Measurements from ENCODE around the gene SENP7. TPM values are rescaled to one million over a fixed set of nuclear protein-coding genes. Genes with fewer than 3 reads are reported as not detected.
"Not testable (repeated sequence)": the region's sequence is repeated elsewhere in the genome, so short reads cannot be mapped to it uniquely, and the experiment has no call there.

The SENP7 gene
- total RNA-seq, 1 donor from 2014 or later, result 57.4 TPM

DNA sequence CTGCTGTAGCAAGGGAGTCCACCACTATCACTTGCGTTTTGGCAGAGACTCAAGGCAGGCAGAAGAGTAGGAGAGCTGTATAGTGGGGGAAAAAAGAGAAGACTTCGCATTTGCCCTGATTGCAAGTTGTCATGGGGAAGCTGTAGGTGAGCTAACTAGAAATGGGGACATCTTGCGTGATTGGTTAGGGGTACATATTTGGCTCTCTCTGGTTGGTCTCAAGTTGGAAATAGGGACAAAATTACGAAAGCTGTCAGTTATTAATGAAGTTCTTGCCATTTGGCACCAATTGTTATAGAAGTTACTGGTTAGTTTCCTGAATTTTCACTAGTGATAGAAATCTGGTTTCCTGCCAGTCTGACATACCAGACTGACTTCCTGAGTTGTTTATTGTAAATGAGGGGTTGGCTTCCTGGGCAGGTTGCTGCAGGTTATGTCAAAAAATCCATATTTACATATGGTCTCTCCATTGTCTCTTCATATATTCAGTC is 8.2 kb upstream of the SENP7 start:
- no peak for DNase-seq

DNA sequence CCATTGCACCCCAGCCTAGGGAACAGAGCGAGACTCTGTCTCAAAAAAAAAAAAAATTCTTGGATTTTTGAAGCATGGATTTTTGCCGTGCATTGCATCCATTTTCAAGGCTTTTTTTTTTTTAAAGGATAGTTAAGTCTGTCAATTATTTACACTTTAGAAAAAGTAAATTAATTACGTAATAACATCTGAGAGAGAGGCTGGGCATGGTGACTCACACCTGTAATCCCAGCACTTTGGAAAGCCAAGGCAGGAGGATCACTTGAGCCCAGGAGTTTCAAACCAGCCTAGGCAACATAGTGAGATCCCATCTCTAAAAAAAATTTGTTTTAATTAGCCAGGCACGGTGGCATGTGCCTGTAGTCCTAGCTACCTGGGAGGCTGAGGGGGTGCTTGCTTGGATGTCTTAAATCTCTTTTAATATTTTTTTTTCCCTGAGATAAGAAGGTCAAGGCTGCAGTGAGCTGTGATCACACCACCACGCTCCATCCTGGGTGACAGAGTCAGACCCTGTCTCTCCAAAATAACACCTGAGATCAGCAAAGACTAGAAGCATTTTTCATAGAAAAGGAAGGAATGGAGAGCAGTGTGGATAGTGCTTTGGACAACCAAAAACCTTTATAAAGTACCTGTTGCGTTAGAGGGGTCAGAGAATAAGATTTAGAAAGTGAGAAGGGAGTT is 6.8 kb upstream of the SENP7 start:
- no peak for DNase-seq

DNA sequence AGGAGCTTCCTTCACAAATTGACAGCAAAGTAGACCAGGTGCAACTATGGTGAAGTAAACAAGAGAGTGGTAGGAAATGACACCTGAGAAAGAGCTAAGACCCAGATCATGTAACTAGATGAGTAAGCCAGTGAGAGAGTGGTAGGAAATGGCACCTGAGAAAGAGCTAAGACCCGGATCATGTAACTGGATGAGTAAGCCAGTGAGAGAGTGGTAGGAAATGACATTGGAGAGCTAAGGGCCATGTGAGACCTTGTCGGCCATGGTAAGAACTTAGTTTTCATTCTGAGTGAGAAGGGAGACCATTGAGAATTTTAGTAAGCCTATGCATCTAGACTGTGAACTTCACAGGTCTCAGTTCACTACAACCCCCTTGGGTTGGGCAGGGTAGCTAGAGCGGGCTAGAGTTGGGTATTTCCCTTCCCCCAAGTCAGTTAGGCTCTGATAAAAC is 5.4 kb upstream of the SENP7 start:
- DNase-seq, result no peak

DNA sequence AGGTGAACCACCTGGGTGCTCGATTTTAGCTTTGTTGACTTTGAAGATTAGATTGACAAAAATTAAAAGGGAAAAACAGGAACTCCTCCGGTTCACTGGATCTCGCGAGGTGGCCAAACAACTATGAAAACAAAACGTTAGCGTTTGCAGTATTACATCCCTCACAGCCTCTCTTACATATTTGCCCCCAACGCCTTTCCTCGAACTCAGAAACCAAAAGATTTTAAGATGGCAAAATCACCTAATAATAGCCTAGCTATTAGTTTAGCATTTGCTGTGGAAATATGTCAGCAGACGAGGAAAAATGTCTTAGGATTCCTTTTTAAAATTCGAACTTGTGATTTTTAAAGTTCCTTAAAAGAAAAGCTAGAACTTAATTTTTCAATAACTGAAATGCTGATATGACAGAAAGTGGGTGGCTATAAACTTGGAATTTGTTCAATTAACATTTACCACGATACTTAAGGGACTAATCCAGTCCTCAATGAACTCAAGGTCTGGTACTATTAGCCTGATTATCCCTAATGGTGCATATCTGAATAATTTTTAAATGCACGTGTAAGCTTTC is 491 bp upstream of the SENP7 start:
- no peak for DNase-seq

DNA sequence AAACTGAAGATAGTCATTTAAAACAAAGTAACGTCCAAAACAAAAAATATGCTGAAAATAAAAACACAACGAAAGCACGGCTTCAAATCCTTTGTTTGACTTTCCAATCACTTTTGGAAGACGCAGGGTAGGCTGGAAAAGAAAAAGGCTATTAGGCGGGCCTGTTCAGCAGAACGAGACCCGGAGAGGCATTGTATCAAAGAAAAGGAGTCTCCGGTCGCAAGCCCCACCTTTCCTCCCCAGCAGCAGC is 691 bp downstream of the SENP7 start:
- no peak for DNase-seq

DNA sequence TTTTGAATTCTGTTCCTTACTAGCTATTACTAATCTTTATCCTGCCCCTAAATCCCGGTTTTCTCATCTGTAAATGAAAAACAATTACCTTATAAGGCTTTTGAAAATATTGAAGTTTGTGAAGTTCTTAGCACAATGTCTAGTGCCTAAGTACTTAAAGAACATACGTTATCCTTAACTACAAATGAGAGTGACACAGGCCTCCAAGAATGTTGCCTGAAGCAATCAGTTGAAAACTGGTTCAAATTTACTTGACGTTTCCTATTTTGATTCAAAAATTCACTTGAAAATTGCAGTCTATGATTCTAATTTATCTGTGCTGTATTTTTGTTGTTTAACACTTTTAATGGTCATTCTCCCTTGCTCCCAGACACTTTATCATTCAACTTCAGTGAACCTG is 3.2 kb downstream of the SENP7 start:
- DNase-seq, result no peak

DNA sequence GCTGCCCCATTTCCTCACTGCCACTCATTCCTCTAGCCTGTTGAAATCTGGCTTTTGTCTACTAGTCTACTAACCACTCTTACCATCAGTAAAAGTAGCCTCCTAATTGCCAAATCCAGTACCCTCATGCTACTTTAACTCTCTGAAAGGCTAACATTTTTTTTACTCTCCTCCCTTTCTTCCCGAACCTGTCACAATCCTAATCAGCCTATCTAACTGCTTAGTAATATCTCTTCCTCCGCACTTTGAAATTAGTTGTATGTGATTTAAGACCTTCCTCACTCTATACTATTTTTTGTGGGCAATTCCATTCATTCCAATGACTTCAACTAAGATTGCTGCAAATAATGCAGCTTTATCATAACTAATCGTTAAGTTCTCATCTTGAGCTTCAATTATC is 3.7 kb downstream of the SENP7 start:
- no peak for DNase-seq

DNA sequence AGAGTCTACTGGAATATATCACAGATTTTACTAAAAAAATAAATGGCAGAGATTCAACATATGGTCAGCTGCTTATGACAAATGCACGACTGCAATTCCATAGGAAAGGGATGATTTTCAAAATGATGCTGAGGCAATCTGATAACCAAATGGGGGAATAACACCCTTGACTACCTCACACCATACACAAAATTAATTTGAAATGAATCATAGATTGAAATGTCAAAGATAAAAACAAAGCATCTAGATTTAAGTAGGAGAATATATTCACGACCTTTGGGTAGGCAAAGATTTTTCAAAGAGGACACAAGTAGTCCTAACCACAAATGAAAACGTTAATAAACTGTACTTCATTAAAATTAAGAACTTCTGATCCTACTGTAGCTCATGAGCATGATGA is 11.2 kb downstream of the SENP7 start:
- no peak for DNase-seq

DNA sequence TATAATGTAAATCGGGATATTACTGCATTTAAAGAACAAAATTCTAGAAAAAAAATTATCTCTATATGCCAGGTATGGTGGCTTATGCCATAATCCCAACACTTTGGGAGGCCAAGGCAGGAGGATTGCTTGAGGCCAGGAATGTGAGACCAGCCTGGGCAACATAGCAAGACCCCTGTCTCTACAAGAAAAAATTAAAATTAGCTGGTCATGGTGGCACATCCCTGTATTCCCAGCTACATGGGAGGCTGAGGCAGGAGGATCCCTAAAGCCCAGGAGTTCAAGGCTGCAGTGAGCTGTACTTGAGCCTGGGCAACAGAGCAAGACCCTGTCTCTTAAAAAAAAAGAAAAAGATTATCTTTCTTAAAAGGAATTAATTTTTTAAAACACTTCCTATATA is 12.8 kb downstream of the SENP7 start:
- no peak for DNase-seq

DNA sequence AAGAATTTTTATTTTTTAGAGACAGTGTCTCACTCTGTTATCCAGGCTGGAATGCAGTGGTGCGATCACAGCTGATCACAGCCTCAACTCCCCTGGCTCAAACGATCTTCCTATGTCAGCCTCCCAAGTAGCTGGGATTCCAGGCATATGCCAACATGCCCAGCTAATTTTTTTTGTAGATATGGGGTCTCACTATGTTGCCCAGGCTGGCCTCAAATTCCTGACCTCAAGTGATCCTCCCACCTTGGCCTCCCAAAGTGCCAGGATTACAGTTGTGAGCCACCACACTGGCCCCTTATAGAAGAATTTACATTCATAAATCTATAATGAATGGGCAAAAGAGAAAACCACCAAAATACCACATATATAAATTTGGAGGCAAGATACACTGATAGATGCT is 15.2 kb downstream of the SENP7 start:
- DNase-seq, result no peak

DNA sequence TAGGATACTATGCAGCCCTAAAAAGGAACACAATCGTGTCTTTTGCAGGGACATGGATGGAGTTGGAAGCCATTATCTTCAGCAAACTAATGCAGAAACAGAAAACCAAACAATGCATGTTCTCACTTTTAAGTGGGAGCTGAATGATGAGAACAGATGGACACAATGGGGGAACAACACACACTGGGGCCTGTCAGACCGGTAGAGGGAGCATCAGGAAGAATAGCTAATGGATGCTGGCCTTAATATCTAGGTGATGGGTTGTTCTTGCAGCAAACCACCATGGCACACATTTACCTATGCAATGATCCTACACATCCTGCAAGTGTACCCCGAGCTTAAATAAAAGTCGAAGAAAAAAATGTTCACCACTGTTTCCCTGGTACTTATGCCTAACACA is 17.5 kb downstream of the SENP7 start:
- DNase-seq, result no peak

DNA sequence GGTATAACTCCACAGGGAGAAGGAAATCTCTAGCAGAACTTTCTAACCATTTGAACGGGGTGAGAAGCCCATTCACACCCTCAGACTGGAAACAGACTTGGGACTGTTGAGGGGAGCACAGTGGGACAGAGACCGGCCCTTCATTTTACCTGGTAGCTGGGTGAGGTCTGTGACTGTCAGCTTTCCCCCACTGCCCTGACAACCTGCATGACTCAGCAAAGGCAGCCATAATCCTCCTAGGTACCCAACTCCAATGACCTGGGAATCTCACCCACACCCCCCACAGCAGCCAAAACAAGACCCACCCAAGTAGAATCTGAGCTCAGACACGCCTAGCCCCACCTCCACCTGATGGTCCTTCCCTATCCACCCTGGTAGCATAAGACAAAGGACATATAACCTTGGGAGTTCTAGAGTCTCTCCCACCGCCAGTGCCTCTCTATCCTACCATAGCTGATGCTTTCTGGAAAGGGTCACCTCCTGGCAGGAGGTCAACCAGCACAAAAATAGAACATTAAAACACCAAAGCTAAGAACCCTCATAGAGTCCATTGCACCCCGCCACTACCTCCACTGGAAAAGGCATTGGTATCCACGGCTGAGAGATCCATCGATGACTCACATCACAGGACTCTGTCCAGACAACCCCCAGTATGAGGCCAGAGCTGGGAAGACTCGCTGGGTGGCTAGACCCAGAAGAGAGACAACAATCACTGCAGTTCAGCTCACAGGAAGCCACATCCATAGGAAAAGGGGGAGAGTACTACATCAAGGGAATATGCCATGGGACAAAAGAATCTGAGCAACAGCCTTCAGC is 28.0 kb downstream of the SENP7 start:
- no peak for DNase-seq

DNA sequence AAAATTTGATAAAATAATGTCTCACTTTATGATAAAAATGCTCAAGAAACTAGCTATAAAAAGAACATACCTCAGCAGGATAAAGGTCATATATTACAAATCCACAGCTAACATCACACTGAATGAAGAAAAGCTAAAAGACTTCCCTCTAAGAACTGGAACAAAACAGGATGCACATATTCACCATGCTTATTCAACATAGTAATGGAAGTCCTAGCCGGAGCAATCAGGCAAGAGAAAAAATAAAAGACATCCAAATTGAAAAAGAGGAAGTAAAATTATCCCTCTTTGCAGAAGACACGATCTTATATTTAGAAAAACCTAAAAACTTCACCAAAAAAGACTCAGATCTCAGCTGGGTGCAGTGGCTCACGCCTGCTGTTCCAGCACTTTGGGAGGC is 34.0 kb downstream of the SENP7 start:
- DNase-seq, result no peak

DNA sequence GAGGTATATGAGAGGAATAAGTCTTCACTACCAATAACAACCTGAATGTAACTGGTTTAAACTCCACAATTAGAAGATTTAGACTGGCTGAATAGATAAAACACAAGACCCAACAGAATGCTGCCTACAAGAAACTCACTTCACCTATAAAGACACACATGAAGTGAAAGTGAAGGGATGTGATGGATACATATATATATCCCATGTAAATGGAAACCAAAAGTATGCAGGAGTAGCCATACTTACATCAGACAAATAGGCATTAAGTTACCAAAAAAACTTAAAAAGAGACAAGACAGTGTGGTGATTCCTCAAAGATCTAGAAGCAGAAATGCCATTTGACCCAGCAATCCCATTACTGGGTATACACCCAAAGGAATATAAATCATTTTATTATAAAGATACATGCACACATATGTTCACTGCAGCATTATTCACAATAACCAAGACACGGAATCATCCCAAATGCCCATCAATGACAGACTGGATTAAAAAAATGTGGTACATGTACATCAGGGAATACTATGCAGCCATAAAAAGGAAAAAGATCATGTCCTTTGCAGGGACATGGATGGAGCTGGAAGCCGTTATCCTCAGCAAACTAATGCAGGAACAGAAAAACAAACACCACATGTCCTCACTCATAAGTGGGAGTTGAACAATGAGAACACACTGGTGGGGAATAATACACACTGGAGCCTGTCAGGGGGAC is 38.0 kb downstream of the SENP7 start:
- DNase-seq, result not testable (repeated sequence)

DNA sequence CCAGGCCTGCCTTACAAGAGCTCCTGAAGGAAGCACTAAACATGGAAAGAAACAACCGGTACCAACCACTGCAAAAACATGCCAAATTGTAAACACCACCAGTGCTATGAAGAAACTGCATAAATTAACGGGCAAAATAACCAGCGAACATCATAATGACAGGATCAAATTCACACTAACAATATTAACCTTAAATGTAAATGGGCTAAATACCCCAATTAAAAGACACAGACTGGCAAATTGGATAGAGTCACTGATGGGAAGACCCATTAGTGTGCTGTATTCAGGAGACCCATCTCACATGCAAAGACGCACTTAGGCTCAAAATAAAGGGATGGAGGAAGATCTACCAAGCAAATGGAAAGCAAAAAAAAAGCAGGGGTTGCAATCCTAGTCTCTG is 44.3 kb downstream of the SENP7 start:
- DNase-seq, result not testable (repeated sequence)

DNA sequence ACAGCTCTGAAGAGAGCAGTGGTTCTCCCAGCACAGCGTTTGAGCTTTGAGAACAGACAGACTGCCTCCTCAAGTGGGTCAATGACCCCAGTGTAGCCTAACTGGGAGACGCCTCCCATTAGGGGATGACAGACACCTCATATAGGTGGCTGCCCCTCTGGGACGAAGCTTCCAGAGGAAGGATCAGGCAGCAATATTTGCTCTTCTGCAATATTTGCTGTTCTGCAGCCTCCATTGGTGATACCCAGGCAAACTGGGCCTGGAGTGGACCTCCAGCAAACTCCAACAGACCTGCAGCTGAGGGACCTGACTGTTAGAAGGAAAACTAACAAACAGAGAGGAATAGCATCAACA is 45.7 kb downstream of the SENP7 start:
- not testable (repeated sequence) for DNase-seq

DNA sequence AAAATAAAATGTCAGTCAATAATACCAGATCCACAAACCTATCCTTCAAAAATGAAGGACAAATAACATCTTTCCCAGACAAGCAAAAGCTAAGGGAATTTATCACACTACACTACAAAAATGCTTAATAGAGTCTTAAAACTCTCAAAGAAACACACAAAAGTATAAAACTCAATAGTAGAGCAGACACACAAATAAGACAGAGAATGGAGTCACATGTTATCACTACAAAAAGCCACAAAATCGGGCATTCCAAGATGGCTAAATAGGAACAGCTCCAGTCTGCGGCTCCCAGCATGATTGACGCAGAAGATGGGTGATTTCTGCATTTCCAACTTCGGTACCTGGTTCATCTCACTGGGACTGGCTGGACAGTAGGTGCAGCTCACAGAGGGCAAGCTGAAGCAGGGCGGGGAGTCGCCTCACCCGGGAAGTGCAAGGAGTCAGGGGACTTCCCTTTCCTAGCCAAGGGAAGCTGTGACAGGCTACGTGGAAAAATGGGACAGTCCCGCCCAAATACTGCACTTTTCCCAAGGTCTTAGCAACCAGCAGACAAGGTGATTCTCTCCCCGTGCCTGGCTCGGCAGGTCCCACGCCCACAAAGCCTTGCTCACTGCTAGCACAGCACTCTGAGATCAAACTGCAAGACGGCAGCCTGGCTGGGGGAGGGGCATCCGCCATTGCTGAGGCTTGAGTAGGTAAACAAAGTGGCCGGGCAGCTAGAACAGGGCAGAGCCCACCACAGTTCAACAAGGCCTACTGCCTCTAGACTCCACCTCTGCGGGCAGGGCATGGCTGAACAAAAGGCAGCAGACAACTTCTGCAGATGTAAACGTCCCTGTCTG is 46.3 kb downstream of the SENP7 start:
- no peak for DNase-seq

DNA sequence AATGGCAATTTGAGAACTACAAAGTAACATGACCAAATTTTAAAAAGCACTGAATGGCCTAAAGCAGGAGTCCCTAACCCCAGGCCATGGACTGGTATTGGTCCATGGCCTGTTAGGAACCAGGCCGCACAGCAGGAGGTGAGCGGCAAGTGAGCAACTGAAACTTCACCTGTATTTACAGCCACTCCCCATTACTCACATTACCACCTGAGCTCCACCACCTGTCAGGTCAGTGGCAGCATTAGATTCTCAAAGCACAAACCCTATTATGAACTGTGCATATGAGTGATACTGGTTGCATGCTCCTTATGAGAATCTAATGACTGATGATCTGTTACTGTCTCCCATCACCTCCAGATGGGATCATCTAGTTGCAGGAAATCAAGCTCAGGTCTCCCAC is 48.8 kb downstream of the SENP7 start:
- no peak for DNase-seq

DNA sequence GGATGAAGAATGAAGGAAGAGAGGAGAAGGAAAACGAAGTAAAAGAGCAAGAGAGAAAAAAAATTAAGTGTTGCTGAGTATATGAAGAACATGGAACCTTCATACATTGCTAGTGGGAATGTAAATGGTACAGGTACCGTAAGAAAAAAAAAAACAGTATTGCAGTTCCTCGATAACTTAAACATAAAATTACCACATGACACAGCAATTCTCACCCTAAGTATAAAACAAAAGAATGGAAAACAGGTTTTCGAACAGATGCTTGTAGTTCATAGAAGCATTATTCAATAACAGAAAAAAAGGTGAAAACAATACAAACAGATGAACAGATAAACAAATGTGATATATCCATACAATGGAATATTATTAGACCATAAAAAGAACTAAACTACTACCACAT is 51.6 kb downstream of the SENP7 start:
- no peak for DNase-seq

DNA sequence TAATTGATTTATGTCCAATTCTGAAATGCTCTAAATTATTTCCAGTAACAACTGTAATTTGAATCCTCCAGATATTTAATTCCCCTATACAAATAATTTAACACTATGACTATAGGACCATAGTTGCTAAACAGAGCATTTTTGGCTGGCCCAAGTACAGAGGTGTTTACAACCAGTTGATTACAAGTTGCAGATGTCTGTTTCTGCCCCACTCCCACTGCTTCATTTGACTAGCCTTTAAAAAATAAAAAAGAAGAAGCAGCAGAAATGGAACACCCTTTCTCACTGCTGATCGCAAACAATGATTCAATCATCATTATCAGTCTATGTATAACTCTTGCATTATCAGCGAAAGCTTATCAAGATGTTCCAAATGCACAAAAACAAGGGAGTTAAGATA is 54.6 kb downstream of the SENP7 start:
- no peak for DNase-seq

DNA sequence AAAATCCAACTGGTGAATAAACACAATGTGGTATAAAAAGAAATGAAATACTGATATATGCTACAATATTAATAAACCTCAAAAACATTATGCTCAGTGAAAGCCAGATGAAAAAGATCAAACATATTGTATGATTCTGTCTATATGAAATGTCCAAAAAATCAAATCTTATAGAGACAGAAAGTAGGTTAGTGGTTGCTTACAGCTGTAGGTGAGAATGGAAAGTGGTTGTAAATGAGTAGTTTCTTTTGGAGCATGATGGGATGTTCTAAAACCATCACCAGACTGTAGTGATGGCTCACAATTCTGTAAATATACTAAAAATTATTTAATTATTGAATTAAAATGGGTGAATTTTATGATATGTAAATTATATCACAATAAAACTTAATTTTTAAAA is 58.4 kb downstream of the SENP7 start:
- DNase-seq, result no peak

DNA sequence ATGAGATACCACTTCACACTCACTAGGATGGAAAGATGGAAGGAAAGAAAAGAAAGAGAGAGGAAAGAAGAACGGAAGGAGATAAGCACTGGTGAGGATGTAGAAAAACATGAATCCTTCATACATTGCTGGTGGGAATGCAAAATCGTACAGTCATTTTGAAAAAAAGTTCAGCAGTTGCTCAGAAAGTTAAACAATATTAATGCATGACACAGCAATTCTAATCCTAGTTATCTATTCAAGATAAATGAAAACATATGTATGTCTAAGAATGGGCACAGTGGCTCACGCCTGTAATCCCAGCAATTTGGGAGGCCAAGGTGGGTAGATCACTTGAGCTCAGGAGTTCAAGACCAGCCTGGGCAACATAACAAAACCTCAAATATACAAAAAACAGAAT is 59.1 kb downstream of the SENP7 start:
- DNase-seq, result no peak

Measured in tongue (tissue), 2 donors.